PC-9 (cell line): Measurements from ENCODE around the gene PSKH1.

Source experiments
- CTCF ChIP-seq: fragments of 200-600 bp; sonication (generic); conservative IDR thresholded peaks from 2 replicates; pipeline ENCODE4 v1.6.1; 2017; ENCODE audit warnings: mixed run types, antibody characterized with exemption, mild to moderate bottlenecking, moderate library complexity
- EZH2 ChIP-seq: fragments of 200-600 bp; sonication (generic); IDR thresholded peaks from 2 replicates; pipeline ENCODE4 v1.8.0; 2017; ENCODE audit warnings: antibody characterized with exemption, low read depth

DNA sequence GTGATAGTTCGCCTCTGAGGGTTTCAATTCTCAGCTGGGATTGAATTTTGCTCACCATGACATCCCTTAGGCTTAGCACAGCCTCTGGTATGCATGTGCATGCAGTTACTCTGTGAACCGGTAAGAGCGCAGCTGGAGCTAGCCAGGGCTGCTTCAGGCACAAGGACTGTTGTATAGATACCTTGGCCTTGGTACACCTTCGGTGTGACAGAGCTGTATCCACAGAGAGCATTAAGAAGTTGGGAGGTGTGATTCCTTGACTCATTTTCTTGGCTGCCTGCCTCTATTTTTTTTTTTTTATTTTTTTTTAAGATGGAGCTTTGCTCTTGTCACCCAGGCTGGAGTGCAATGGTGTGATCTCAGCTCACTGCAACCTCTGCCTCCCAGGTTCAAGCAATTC, 48.6 kb upstream of the PSKH1 start:
- TF ChIP-seq CTCF = no peak
- no peak for TF ChIP-seq EZH2
